Choroid plexus epithelial cell (primary cell): Measurements from ENCODE around the gene EFHC2.
A peak's percentile ranks its signal among the peaks of the same experiment; 100 is the strongest.

Source experiments
- DNase-seq: peaks from one replicate; pipeline ENCODE4 v3.0.0-alpha.2; 2010; ENCODE audit warnings: low read depth
- H3K4me3 ChIP-seq: 2 replicates; pipeline ENCODE4 v1.5.1; 2011; ENCODE audit warnings: low read depth, mild to moderate bottlenecking, control low read depth, low read length, moderate library complexity
- CTCF ChIP-seq: conservative IDR thresholded peaks from 2 replicates; pipeline ENCODE4 v1.5.1; 2011; ENCODE audit warnings: low read depth, mild to moderate bottlenecking, control low read depth, inconsistent platforms, low read length, moderate library complexity

EFHC2 gene

GRCh38 chrX:44247468-44247867, 96.0 kb downstream of the EFHC2 start:
- H3K4me3 ChIP-seq = no peak overlapping the region
- no peak for TF ChIP-seq CTCF
- no peak for DNase-seq

GRCh38 chrX:44246826-44247225, 96.6 kb downstream of the EFHC2 start:
- no peak overlapping the region for H3K4me3 ChIP-seq
- TF ChIP-seq CTCF = no peak
- no peak for DNase-seq

- no peak for DNase-seq
- H3K4me3 ChIP-seq = no peak overlapping the region
- no peak for TF ChIP-seq CTCF
These were observed 97.7 kb downstream of the EFHC2 start for GRCh38 chrX:44245733-44246132.

- DNase-seq = peak; percentile 53
- TF ChIP-seq CTCF = peak; percentile 53
These were observed 99.5 kb downstream of the EFHC2 start for GRCh38 chrX:44244008-44244407.

GRCh38 chrX:44241546-44241945, 101.9 kb downstream of the EFHC2 start:
- no peak for TF ChIP-seq CTCF
- no peak overlapping the region for H3K4me3 ChIP-seq
- no peak for DNase-seq

More at GRCh38 chrX:44244008-44244407, 99.5 kb downstream of the EFHC2 start:
- no peak overlapping the region for H3K4me3 ChIP-seq

GRCh38 chrX:44240036-44240435, 103.4 kb downstream of the EFHC2 start:
- no peak for TF ChIP-seq CTCF
- no peak for DNase-seq
- H3K4me3 ChIP-seq = no peak overlapping the region

- no peak overlapping the region for H3K4me3 ChIP-seq
- DNase-seq = no peak
- TF ChIP-seq CTCF = no peak
These were observed 104.4 kb downstream of the EFHC2 start for GRCh38 chrX:44239036-44239435.
